AG10803 (cell line): ENCODE measurements around the gene FAM47E.

Experiments
- DNase-seq: peaks from one replicate; pipeline ENCODE4 v3.0.0; 2010; ENCODE audit warnings: low read depth
- H3K4me3 ChIP-seq: 2 replicates; pipeline ENCODE4 v1.5.1; 2011; ENCODE audit warnings: mild to moderate bottlenecking, low read length, control low read depth
- TF ChIP-seq, protein P1 (sequence below): conservative IDR thresholded peaks from 2 replicates; pipeline ENCODE4 v1.5.1; 2011; ENCODE audit warnings: mild to moderate bottlenecking, low read length, control low read depth, inconsistent platforms

The FAM47E gene

GRCh38 chr4:76265631-76266218 lies 14.2 kb downstream of the FAM47E start:
- no peak overlapping the region for H3K4me3 ChIP-seq
- DNase-seq = no peak
- TF ChIP-seq, protein P1, sequence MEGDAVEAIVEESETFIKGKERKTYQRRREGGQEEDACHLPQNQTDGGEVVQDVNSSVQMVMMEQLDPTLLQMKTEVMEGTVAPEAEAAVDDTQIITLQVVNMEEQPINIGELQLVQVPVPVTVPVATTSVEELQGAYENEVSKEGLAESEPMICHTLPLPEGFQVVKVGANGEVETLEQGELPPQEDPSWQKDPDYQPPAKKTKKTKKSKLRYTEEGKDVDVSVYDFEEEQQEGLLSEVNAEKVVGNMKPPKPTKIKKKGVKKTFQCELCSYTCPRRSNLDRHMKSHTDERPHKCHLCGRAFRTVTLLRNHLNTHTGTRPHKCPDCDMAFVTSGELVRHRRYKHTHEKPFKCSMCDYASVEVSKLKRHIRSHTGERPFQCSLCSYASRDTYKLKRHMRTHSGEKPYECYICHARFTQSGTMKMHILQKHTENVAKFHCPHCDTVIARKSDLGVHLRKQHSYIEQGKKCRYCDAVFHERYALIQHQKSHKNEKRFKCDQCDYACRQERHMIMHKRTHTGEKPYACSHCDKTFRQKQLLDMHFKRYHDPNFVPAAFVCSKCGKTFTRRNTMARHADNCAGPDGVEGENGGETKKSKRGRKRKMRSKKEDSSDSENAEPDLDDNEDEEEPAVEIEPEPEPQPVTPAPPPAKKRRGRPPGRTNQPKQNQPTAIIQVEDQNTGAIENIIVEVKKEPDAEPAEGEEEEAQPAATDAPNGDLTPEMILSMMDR = no peak

DNA sequence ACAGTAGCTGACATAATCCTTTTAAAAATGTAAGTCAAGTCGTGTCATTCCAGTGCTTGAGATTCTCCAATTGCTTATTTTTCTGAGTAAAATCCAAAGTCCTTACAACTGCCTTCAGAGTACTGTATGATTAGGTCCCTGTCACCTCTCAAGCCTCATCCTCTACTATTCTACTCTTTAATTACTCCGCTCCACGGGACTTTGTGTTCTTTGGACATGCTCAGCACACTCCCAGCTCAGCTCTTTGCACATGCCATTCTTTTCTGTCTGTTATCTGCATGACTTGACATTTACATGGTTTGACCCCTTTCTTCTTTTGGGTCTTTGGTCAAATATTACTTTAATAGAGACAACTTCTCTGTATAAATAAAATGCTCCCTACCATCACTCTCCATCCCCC lies 15.1 kb downstream of the FAM47E start:
- H3K4me3 ChIP-seq = no peak overlapping the region
- DNase-seq = no peak
- TF ChIP-seq, protein P1 = no peak

DNA sequence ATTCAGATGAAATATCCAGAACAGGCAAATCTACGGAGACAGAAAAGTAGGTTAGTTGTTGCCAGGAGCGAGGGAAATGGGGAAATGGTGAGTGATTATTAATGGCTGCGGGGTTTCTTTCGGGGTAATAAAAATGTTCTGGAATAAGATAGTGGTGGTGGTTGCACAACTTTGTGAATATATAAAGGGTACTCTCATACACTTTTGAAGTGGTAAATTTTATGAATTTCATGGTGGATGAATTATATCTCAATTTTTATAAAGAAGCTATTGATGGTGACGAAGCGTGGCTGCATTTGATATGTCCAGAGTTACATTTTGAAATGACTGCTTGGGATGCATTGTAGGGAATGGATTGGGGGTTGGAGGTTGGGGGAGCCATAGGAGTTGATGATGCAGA lies 16.3 kb downstream of the FAM47E start:
- DNase-seq = no peak
- TF ChIP-seq, protein P1 = no peak
- no peak overlapping the region for H3K4me3 ChIP-seq

DNA sequence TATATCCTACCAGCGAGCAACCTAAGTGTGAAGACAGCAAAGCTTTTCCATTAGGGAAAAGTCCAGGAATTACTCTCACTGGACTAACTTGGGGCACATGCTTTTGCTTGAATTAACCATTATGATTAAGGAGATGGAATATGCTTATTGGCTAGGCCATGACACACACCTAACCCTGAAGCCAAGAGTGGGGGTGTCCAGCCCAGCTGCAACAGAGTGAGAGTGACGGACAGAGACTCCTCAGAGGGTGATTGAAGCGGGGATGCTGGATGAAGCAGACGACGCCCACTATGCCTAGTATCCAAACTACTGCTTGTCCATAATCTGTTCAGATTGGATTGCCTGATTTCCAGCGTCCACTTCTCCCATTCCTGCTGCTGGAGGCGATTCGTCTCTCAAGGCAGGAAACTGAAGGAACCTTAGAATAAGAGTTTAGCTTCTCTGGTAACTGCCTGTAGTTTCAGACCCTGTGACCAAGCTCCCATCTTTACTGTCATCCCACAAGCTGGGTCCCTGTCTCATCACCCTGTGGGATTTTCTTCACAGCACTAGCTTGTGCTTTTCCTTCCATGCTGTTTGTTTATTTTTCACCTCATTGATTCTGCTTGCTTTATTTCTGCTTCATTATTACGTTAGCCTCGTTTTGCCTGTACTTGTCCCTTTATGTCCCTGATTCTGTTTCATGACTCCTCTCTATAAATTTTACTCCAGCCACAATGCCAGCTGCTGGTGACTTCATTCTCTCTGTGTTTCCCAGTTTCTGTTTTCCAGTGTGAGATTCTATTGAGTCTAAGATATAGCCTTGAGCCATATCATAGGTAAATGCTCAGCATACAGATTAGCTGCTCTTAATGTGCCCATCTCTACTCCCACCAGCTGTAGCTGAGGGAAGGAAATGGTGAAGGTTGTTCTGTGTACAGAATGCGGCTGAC lies 19.0 kb downstream of the FAM47E start:
- no peak for DNase-seq
- H3K4me3 ChIP-seq = no peak overlapping the region
- TF ChIP-seq, protein P1 = no peak

DNA sequence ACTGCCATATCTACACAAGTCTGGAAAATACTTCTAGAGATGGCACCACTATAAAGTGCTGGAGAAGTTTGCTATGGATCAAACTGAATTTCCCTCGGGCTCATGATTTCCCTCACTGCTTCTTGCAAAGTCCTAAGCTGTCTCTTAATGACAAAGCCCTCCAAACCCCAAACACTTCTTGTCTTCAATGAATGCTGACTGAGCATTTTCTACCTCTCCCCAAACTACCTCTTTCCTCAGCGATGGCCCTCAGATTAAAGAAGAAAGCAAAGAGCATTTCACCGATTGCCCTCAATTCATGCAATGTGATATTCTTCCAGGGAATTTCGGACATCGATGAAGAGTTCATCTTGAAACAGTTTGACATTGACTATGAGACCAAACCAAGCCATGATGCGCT lies 19.7 kb downstream of the FAM47E start:
- no peak overlapping the region for H3K4me3 ChIP-seq
- no peak for DNase-seq
- TF ChIP-seq, protein P1 = no peak

GRCh38 chr4:76272073-76272472 lies 20.6 kb downstream of the FAM47E start:
- TF ChIP-seq, protein P1 = no peak

DNA sequence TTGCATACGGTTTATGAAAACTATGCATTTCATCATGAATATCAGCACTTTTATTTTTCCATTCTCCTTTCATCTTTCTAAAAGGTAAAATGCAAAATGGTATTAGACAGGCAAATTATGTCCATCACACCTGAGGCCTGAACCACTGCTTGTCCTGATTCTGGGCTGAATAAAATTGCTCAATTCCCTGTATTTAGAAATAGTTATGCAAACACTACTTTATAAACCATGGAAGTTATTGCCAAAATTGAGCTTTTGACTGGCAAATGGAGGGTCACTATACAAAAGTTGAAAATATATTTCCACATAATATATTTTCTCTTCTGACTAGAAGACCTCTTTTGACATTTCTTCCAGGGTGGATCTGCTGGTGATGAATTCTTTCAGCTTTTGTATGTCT lies 21.1 kb downstream of the FAM47E start:
- DNase-seq = no peak
- H3K4me3 ChIP-seq = no peak overlapping the region
- TF ChIP-seq, protein P1 = no peak

More at GRCh38 chr4:76272073-76272472, 20.6 kb downstream of the FAM47E start:
- no peak overlapping the region for H3K4me3 ChIP-seq
- no peak for DNase-seq
